AG09319 (cell line): ENCODE data around the gene LDB2.

Experiments
- DNase-seq: peaks from one replicate; pipeline ENCODE4 v3.0.0-alpha.2; 2010; ENCODE audit warnings: low read depth; ENCODE audit errors: extremely low read depth
- CTCF ChIP-seq: IDR thresholded peaks from 2 replicates; pipeline ENCODE4 v1.5.1; 2011; ENCODE audit warnings: low read depth, mild to moderate bottlenecking, inconsistent platforms, low read length, moderate library complexity

Gene LDB2

GRCh38 chr4:16480011-16480410, 418.4 kb downstream of the LDB2 start:
- no peak for DNase-seq

GRCh38 chr4:16472537-16472936, 425.9 kb downstream of the LDB2 start:
- TF ChIP-seq CTCF: no peak
- DNase-seq: no peak

More at GRCh38 chr4:16480011-16480410, 418.4 kb downstream of the LDB2 start:
- no peak for TF ChIP-seq CTCF

- DNase-seq: no peak
- no peak for TF ChIP-seq CTCF
Observed at GRCh38 chr4:16467061-16467460, 431.4 kb downstream of the LDB2 start.

GRCh38 chr4:16466581-16466980, 431.9 kb downstream of the LDB2 start:
- DNase-seq: no peak
- no peak for TF ChIP-seq CTCF

- no peak for TF ChIP-seq CTCF
- DNase-seq: no peak
Observed at GRCh38 chr4:16464651-16465050, 433.8 kb downstream of the LDB2 start.

- DNase-seq: no peak
- no peak for TF ChIP-seq CTCF
Observed at GRCh38 chr4:16462656-16463055, 435.8 kb downstream of the LDB2 start.

- no peak for DNase-seq
- no peak for TF ChIP-seq CTCF
Observed at GRCh38 chr4:16461362-16461761, 437.1 kb downstream of the LDB2 start.
